ENCODE measurements around the gene CDR2. TPM values are rescaled to one million over a fixed set of nuclear protein-coding genes. Genes with fewer than 3 reads are reported as not detected.

The CDR2 gene
- total and polyA plus RNA-seq, 2 of the 13 experiments (the other 11 are each of a cell fraction or from before 2014, with no cell fraction given) = 59.0 to 78.9 TPM

GRCh38 chr16:22321340-22322001 lies 52.9 kb downstream of the CDR2 start (continued):
- TF ChIP-seq EZH2 (conservative IDR thresholded peaks at IDR 0.05; ENCODE audit: low read depth, low read length) = no peak
- TF ChIP-seq PRMT3 (CRISPR knock-in tag; IDR thresholded peaks at IDR 0.05; ENCODE audit: borderline replicate concordance, low read depth) = no peak
- peak; percentile 74; the same call in 1 of the 2 replicates for TF ChIP-seq TGIF2 (CRISPR knock-in tag; IDR thresholded peaks at IDR 0.05)
- no peak for TF ChIP-seq ONECUT2 (CRISPR knock-in tag; IDR thresholded peaks at IDR 0.05)
- TF ChIP-seq TERF1 (CRISPR knock-in tag; IDR thresholded peaks at IDR 0.05) = no peak
- TF ChIP-seq TOPORS (CRISPR knock-in tag; IDR thresholded peaks at IDR 0.05) = no peak
- no peak for TF ChIP-seq TRIM24 (CRISPR knock-in tag; IDR thresholded peaks at IDR 0.05)
- no peak for TF ChIP-seq RFX3 (CRISPR knock-in tag; IDR thresholded peaks at IDR 0.05)
- no peak for TF ChIP-seq ZSCAN25 (CRISPR knock-in tag; IDR thresholded peaks at IDR 0.05)
- TF ChIP-seq DNMT1 (CRISPR knock-in tag; IDR thresholded peaks at IDR 0.05) = no peak
- TF ChIP-seq RFXANK (CRISPR knock-in tag; IDR thresholded peaks at IDR 0.05) = 0 out of 2 replicates have a peak, but pooled peaks have one; percentile 72
- TF ChIP-seq BRF2 (CRISPR knock-in tag; IDR thresholded peaks at IDR 0.05) = no peak
- TF ChIP-seq CREM (IDR thresholded peaks at IDR 0.05) = no peak
- no peak for TF ChIP-seq CREM (CRISPR knock-in tag; IDR thresholded peaks at IDR 0.05)
- TF ChIP-seq TFE3 (CRISPR knock-in tag; IDR thresholded peaks at IDR 0.05) = 0 out of 2 replicates have a peak, but pooled peaks have one; percentile 14
- no peak for TF ChIP-seq NFE2 (CRISPR knock-in tag; IDR thresholded peaks at IDR 0.05)
- TF ChIP-seq ZNF460 (CRISPR knock-in tag; IDR thresholded peaks at IDR 0.05; ENCODE audit: borderline replicate concordance) = no peak
- no peak for TF ChIP-seq AHDC1 (CRISPR knock-in tag; IDR thresholded peaks at IDR 0.05; ENCODE audit: borderline replicate concordance)
- TF ChIP-seq ZNF446 (CRISPR knock-in tag; IDR thresholded peaks at IDR 0.05) = no peak
- no peak for TF ChIP-seq PAWR (CRISPR knock-in tag; IDR thresholded peaks at IDR 0.05; ENCODE audit: borderline replicate concordance)
- TF ChIP-seq ZNF598 (CRISPR knock-in tag; IDR thresholded peaks at IDR 0.05; ENCODE audit: borderline replicate concordance) = peak; percentile 45; the same call in 1 of the 2 replicates
- TF ChIP-seq ZNF550 (CRISPR knock-in tag; IDR thresholded peaks at IDR 0.05; ENCODE audit: borderline replicate concordance) = 0 out of 2 replicates have a peak, but pooled peaks have one; percentile 54

All from HepG2 (cell line).